Astrocyte (in vitro differentiated cells and primary cell): ENCODE measurements around the gene ISL2.

Experiments
- EZH2 ChIP-seq: IDR thresholded peaks from 2 replicates; pipeline ENCODE4 v1.6.1; 2012; ENCODE audit warnings: mild to moderate bottlenecking, low read length, inconsistent platforms; ENCODE audit not compliant: insufficient read depth
- TF ChIP-seq, protein P1 (sequence below): IDR thresholded peaks from 2 replicates; pipeline ENCODE4 v1.5.1; 2011; ENCODE audit warnings: low read depth, mild to moderate bottlenecking, inconsistent platforms, low read length, moderate library complexity; ENCODE audit not compliant: insufficient read depth

DNA sequence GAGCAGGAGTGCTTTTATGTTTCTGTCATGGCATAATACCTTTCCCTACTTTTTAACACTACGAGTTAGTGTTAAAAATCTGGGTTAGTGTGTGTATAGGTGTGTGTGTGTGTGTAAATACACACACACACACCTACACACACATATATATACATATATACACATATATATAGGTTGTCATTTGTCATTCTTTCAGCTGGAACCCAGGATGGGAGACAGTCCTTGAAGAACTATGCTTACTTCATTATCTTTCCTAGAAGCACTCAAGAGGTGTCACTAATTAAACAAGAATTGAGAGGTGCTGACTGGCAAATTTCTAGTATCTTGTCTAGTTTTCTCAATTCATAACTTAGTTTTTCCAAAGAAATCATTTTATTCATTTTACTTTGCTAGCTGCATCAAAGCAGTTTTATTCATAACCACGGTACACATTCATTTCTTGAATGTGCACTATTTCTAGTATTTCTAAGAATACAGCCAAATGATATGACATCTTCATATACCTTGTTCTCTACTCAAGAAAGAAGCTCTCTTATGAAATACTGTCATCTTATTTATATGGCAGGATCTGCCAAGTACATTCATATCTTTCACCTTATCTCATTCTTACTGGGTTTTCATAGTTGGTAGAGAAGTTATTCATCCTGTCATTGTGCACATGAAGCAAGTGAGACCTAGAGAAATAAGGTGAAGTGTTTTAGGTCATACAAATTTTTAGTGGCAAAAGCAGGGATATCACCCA is 46.6 kb downstream of the ISL2 start:
- TF ChIP-seq, protein P1, sequence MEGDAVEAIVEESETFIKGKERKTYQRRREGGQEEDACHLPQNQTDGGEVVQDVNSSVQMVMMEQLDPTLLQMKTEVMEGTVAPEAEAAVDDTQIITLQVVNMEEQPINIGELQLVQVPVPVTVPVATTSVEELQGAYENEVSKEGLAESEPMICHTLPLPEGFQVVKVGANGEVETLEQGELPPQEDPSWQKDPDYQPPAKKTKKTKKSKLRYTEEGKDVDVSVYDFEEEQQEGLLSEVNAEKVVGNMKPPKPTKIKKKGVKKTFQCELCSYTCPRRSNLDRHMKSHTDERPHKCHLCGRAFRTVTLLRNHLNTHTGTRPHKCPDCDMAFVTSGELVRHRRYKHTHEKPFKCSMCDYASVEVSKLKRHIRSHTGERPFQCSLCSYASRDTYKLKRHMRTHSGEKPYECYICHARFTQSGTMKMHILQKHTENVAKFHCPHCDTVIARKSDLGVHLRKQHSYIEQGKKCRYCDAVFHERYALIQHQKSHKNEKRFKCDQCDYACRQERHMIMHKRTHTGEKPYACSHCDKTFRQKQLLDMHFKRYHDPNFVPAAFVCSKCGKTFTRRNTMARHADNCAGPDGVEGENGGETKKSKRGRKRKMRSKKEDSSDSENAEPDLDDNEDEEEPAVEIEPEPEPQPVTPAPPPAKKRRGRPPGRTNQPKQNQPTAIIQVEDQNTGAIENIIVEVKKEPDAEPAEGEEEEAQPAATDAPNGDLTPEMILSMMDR, result no peak
- TF ChIP-seq EZH2, result no peak
